ENCODE data around the gene DOCK6. TPM values are rescaled to one million over a fixed set of nuclear protein-coding genes. Genes with fewer than 3 reads are reported as not detected.

The DOCK6 gene, protein sequence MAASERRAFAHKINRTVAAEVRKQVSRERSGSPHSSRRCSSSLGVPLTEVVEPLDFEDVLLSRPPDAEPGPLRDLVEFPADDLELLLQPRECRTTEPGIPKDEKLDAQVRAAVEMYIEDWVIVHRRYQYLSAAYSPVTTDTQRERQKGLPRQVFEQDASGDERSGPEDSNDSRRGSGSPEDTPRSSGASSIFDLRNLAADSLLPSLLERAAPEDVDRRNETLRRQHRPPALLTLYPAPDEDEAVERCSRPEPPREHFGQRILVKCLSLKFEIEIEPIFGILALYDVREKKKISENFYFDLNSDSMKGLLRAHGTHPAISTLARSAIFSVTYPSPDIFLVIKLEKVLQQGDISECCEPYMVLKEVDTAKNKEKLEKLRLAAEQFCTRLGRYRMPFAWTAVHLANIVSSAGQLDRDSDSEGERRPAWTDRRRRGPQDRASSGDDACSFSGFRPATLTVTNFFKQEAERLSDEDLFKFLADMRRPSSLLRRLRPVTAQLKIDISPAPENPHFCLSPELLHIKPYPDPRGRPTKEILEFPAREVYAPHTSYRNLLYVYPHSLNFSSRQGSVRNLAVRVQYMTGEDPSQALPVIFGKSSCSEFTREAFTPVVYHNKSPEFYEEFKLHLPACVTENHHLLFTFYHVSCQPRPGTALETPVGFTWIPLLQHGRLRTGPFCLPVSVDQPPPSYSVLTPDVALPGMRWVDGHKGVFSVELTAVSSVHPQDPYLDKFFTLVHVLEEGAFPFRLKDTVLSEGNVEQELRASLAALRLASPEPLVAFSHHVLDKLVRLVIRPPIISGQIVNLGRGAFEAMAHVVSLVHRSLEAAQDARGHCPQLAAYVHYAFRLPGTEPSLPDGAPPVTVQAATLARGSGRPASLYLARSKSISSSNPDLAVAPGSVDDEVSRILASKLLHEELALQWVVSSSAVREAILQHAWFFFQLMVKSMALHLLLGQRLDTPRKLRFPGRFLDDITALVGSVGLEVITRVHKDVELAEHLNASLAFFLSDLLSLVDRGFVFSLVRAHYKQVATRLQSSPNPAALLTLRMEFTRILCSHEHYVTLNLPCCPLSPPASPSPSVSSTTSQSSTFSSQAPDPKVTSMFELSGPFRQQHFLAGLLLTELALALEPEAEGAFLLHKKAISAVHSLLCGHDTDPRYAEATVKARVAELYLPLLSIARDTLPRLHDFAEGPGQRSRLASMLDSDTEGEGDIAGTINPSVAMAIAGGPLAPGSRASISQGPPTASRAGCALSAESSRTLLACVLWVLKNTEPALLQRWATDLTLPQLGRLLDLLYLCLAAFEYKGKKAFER (N-terminal part only)
- 10 to 100 TPM; 77.1 to 89.2 TPM for total RNA-seq

DNA sequence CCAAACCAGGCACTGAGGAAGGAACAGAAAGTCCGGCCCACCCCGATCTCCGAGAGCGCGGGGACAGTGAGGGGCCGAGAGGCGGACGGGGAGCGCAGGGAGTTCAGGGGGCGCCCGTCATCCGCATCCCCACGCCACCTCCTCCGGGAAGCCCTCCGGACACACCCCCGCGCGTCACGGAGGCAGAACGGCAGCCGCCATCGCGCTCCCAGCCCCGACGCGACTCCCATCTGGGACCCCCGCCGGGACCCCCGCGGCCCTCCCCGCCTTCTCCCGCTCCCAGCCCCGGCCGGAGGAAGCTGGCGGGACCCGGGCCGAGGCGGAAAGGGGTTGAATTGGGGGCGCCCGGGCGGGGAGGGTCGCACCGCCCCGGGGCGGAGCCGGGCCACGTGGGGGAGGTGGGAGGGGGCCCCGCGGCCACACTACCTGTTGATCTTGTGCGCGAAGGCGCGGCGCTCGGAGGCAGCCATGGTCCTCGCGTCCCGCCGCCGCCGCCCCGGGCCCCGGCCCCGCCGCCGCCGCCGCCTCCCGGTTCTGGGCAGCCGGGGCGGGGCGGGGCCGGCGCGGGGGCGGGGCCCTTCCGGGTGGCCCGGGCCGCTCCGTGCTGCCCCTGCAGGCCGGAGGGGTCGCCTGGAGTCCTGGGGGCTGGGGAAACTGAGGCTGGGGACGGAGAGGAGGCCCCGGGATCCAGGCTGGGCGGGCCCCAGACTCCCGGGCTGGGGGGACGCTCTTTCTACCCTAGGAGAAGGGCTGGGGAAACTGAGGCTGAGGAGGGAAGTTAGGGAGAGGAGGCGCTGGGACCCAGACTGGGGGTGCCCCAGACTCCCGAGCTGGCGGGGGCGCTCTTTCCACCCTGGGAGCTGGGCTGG lies at the start of gene DOCK6:
TSS of gene DOCK6 (minus strand) at position 554 of the 869 bp plus-strand sequence. CDS start at position 470, 84 bp downstream.
- Histone ChIP-seq H3K4me3 (peak within 1 kb of the TSS; percentile 91 to 94), H3K27ac (peak within 1 kb of the TSS; percentile 31 to 79 (median 64)), H3K27me3 (no peaks in the 10 kb centered on the region), H3K9me3 (no peaks in the 10 kb centered on the region), H3K4me1 (peaks cover 27% of the 10 kb centered on the region), H3K36me3 (replicated peaks in 1 of 2; ENCODE audit: insufficient read depth in 1 of 2, low read depth in 2 of 2) (no peaks in the 10 kb centered on the region)
- WGBS, 2 donors: 2 to 6% methylated on average over 7 to 55 of the region's 91 CpGs
- intact Hi-C loops (cut with DNase I): no loop called here
- TF ChIP-seq POLR2A (IDR thresholded peaks at IDR 0.05): no peak
- TF ChIP-seq, protein P1, sequence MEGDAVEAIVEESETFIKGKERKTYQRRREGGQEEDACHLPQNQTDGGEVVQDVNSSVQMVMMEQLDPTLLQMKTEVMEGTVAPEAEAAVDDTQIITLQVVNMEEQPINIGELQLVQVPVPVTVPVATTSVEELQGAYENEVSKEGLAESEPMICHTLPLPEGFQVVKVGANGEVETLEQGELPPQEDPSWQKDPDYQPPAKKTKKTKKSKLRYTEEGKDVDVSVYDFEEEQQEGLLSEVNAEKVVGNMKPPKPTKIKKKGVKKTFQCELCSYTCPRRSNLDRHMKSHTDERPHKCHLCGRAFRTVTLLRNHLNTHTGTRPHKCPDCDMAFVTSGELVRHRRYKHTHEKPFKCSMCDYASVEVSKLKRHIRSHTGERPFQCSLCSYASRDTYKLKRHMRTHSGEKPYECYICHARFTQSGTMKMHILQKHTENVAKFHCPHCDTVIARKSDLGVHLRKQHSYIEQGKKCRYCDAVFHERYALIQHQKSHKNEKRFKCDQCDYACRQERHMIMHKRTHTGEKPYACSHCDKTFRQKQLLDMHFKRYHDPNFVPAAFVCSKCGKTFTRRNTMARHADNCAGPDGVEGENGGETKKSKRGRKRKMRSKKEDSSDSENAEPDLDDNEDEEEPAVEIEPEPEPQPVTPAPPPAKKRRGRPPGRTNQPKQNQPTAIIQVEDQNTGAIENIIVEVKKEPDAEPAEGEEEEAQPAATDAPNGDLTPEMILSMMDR (IDR thresholded peaks at IDR 0.05): peak in 6 of 7 experiments; percentile 8 to 48 (median 44)
- ATAC-seq (peak; percentile 70), DNase-seq (peak; percentile 41 to 68 (median 50))

DNA sequence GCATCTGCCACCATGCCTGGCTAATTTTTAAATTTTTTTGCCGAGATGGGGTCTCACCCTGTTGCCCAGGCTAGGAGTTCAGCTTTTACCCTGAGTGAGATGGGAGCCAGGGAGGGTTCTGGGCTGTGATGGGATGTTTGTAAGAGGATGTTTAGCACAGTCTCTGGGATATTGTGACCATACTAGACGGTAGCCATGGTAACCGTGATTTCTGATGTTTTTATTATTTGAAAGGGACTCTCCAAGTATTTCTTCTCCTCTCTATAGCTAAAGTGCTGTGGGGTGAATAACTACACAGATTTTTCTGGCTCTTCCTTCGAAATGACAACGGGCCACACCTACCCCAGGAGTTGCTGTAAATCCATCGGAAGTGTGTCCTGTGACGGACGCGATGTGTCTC lies 44.0 kb upstream of the DOCK6 start:
- ATAC-seq (no peak), DNase-seq (no peak)
- Histone ChIP-seq H3K36me3 (replicated peaks in 1 of 2; ENCODE audit: insufficient read depth in 1 of 2, low read depth in 2 of 2) (no peaks in the 10 kb centered on the region), H3K4me1 (no peaks in the 10 kb centered on the region), H3K4me3 (no peak overlapping the region), H3K27ac (no peak overlapping the region), H3K9me3 (no peaks in the 10 kb centered on the region), H3K27me3 (no peaks in the 10 kb centered on the region)
- WGBS, 2 donors: 72 to 75% methylated on average over 9 of the region's 9 CpGs
- intact Hi-C loops (cut with DNase I): no loop called here
- TF ChIP-seq, protein P1 (IDR thresholded peaks at IDR 0.05): no peak
- TF ChIP-seq POLR2A (IDR thresholded peaks at IDR 0.05): no peak

DNA sequence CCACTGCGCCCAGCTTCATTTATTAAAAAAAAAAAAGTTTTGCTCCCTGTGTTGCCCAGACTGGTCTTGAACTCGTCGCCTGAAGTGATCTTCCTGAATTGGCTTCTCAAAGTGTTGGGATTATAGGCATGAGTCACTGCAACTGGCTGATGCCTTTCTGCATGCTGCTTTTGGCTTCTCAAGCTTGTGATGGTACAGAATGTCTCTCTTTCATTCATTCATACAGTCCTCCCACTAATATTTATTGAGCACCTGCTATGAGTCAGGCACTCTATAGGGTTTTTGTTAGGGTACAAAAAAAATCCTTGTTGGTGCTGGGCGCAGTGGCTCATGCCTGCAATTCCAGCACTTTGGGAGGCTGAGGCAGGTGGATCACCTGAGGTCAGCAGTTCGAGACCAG lies 42.6 kb upstream of the DOCK6 start:
- intact Hi-C loops (cut with DNase I): no loop called here
- Histone ChIP-seq H3K27me3 (no peaks in the 10 kb centered on the region), H3K27ac (no peak overlapping the region), H3K36me3 (replicated peaks in 1 of 2; ENCODE audit: insufficient read depth in 1 of 2, low read depth in 2 of 2) (no peaks in the 10 kb centered on the region), H3K9me3 (no peaks in the 10 kb centered on the region), H3K4me3 (no peak overlapping the region), H3K4me1 (no peaks in the 10 kb centered on the region)
- ATAC-seq (no peak), DNase-seq (no peak)
- TF ChIP-seq, protein P1 (IDR thresholded peaks at IDR 0.05): no peak
- TF ChIP-seq POLR2A (IDR thresholded peaks at IDR 0.05): no peak
- 90 to 92% methylated on average over 5 of the region's 5 CpGs for WGBS, 2 donors

DNA sequence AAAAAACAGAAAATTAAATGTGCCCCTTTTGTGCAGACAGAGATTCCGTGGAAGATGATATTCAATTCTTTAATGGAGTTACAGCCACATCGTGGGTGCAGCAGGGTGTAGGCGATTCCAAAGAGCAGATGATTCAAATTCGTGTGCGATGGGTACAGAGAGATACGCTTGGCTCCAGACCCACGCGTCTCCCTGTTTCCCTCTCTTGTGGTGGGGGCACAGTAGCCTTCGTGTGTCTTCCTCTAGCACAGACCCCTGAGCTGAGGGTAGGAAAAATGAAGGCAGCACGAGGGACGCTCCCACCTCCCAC lies 38.4 kb upstream of the DOCK6 start:
- Histone ChIP-seq H3K4me1 (no peaks in the 10 kb centered on the region), H3K36me3 (replicated peaks in 1 of 2; ENCODE audit: insufficient read depth in 1 of 2, low read depth in 2 of 2) (no peaks in the 10 kb centered on the region), H3K4me3 (no peak overlapping the region), H3K27ac (no peak overlapping the region), H3K9me3 (no peaks in the 10 kb centered on the region), H3K27me3 (no peaks in the 10 kb centered on the region)
- no peak for TF ChIP-seq POLR2A (IDR thresholded peaks at IDR 0.05)
- TF ChIP-seq, protein P1 (IDR thresholded peaks at IDR 0.05): no peak
- intact Hi-C loops (cut with DNase I): no loop called here
- WGBS, 2 donors: 77 to 81% methylated on average over 11 of the region's 11 CpGs
- ATAC-seq (no peak), DNase-seq (no peak)
